Vagina (tissue), 2 donors: ENCODE measurements around the gene APLN.

Experiments
- CTCF ChIP-seq, 3 experiments: fragments of 450-650 bp in 2 of 3; fragments of 200-600 bp in 1 of 3; sonication (generic) in 1 of 3; IDR thresholded peaks; one replicate each; pipeline ENCODE4 v1.5.1; 2017 to 2019; ENCODE audit warnings: antibody characterized with exemption in 3 of 3, mild to moderate bottlenecking in 2 of 3, moderate library complexity in 2 of 3
- POLR2AphosphoS5 ChIP-seq, 2 donors: sonication (generic); formaldehyde crosslinking; IDR thresholded peaks; one replicate each; pipeline ENCODE4 v1.9.0; 2017; ENCODE audit warnings: antibody characterized with exemption in 2 of 2, mild to moderate bottlenecking in 2 of 2, low read depth in 1 of 2; ENCODE audit not compliant: insufficient read depth in 1 of 2

- TF ChIP-seq POLR2AphosphoS5 (IDR thresholded peaks at IDR 0.05; ENCODE audit: insufficient read depth in 1 of 2, low read depth in 1 of 2) (no peak), CTCF (IDR thresholded peaks at IDR 0.05) (no peak)
These were observed 55.3 kb downstream of the APLN start for GRCh38 chrX:129599499-129599898.
